Endothelial cell (in vitro differentiated cells): ENCODE data around the gene TBX6. TPM values are rescaled to one million over a fixed set of nuclear protein-coding genes. Genes with fewer than 3 reads are reported as not detected.

Source experiments
- DNase-seq: peaks from one replicate; pipeline ENCODE4 v3.0.0; 2021; ENCODE audit warnings: low spot score
- H3K27ac Mint-ChIP-seq: one replicate; pipeline ENCODE4 v1.8.0; 2021; ENCODE audit warnings: mixed read lengths, inconsistent platforms; ENCODE audit not compliant: unreplicated experiment
- H3K27me3 Mint-ChIP-seq: one replicate; pipeline ENCODE4 v1.8.0; 2021; ENCODE audit warnings: mild to moderate bottlenecking, moderate library complexity, mixed read lengths, inconsistent platforms; ENCODE audit not compliant: unreplicated experiment
- H3K36me3 Mint-ChIP-seq: one replicate; pipeline ENCODE4 v1.8.0; 2021; ENCODE audit warnings: mild to moderate bottlenecking, low read depth, mixed read lengths, inconsistent platforms; ENCODE audit not compliant: unreplicated experiment
- H3K4me1 Mint-ChIP-seq: one replicate; pipeline ENCODE4 v1.8.0; 2021; ENCODE audit warnings: mild to moderate bottlenecking, mixed read lengths, inconsistent platforms; ENCODE audit not compliant: unreplicated experiment
- H3K4me3 Mint-ChIP-seq: one replicate; pipeline ENCODE4 v1.8.0; 2021; ENCODE audit warnings: mild to moderate bottlenecking, mixed read lengths, inconsistent platforms; ENCODE audit not compliant: unreplicated experiment
- H3K9me3 Mint-ChIP-seq: one replicate; pipeline ENCODE4 v1.8.0; 2021; ENCODE audit warnings: mixed read lengths, inconsistent platforms; ENCODE audit not compliant: unreplicated experiment
- total RNA-seq: library from RNA; stranded (reverse); fragmentation: NEBNext Ultra II Directional; extraction: Animal tissue kit (Norgen Biotek cat#: 25700); gene quantifications from one replicate; pipeline ENCODE4 v1.2.1, GENCODE V29; 2021; ENCODE audit not compliant: unreplicated experiment
- TF ChIP-seq, protein P1 (sequence below): fragments of 200-600 bp; sonication (generic); IDR thresholded peaks from one replicate; pipeline ENCODE4 v1.5.0; 2021; ENCODE audit warnings: antibody characterized with exemption; ENCODE audit not compliant: unreplicated experiment

Gene TBX6
- total RNA-seq, 1 donor from 2014 or later = 2.6 TPM

DNA sequence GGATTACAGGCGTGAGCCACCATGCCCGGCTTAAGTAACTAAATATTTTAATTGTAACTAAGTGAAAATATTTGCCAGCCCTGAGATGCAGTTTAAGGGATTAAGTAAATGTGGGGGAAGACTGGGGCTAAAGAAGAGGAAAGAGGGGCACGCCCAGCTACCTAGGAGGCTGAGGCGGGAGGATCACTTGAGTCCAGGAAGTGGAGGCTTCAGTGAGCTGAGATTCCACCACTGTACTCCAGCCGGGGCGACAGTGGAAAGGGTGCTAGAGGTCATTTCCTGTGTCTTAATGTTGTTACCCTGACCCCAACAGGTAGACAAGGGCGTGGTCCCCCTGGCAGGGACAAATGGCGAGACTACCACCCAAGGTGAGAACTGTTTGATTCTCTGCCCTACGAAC, 23.4 kb downstream of the TBX6 start:
- Mint-ChIP-seq H3K9me3 (no peaks in the 10 kb centered on the region), H3K36me3 (peaks cover 31% of the 10 kb centered on the region), H3K27me3 (peaks cover 10% of the 10 kb centered on the region), H3K27ac (peak overlapping the region; percentile 64), H3K4me3 (peak overlapping the region; percentile 56), H3K4me1 (peaks cover 14% of the 10 kb centered on the region)
- TF ChIP-seq, protein P1, sequence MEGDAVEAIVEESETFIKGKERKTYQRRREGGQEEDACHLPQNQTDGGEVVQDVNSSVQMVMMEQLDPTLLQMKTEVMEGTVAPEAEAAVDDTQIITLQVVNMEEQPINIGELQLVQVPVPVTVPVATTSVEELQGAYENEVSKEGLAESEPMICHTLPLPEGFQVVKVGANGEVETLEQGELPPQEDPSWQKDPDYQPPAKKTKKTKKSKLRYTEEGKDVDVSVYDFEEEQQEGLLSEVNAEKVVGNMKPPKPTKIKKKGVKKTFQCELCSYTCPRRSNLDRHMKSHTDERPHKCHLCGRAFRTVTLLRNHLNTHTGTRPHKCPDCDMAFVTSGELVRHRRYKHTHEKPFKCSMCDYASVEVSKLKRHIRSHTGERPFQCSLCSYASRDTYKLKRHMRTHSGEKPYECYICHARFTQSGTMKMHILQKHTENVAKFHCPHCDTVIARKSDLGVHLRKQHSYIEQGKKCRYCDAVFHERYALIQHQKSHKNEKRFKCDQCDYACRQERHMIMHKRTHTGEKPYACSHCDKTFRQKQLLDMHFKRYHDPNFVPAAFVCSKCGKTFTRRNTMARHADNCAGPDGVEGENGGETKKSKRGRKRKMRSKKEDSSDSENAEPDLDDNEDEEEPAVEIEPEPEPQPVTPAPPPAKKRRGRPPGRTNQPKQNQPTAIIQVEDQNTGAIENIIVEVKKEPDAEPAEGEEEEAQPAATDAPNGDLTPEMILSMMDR = no peak
- no peak for DNase-seq

DNA sequence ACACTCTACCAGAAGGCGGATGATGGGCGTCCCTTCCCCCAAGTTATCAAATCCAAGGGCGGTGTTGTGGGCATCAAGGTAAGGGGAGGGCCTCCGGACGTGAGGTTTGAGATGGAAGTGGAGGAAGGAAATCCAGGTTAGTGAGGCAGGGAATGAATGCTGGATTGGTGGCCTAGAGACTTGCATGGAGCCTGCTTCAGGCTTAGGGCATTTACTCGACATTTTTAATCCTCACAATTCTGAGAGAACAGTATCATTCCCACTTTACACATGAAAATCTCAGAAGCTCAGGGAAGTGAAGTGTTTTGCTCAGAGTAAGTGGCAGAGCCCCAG, 24.2 kb downstream of the TBX6 start:
- Mint-ChIP-seq H3K4me1 (peaks cover 14% of the 10 kb centered on the region), H3K9me3 (no peaks in the 10 kb centered on the region), H3K4me3 (peak overlapping the region; percentile 92), H3K27me3 (peaks cover 10% of the 10 kb centered on the region), H3K36me3 (peaks cover 31% of the 10 kb centered on the region), H3K27ac (peak overlapping the region; percentile 30)
- TF ChIP-seq, protein P1 = no peak
- no peak for DNase-seq

DNA sequence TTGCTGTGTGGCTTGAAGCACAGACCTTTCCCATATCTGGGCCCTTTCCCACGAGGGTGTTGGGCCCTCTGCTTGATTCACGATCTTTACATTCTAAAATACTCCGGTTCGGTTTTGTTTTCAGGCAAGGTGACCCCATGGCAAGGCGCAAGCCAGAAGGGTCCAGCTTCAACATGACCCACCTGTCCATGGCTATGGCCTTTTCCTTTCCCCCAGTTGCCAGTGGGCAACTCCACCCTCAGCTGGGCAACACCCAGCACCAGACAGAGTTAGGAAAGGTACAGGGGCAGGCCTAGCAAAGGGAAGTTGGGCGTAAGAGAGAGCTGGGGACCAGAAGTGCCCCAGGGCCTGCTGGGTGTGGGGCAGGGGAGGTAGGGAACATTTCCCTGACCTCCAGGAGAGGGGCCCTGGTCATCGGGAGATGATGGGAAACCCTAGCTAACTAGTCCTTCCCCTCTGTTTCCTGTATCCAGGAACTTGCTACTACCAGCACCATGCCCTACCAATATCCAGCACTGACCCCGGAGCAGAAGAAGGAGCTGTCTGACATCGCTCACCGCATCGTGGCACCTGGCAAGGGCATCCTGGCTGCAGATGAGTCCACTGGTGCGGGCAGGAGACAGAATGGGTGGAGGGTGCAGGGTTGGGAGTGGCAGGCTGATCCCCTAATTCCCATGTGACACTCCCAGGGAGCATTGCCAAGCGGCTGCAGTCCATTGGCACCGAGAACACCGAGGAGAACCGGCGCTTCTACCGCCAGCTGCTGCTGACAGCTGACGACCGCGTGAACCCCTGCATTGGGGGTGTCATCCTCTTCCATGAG, 24.8 kb downstream of the TBX6 start:
- H3K4me1 Mint-ChIP-seq = peaks cover 14% of the 10 kb centered on the region
- peak overlapping the region; percentile 92 for H3K4me3 Mint-ChIP-seq
- peak overlapping the region; percentile 88 for H3K27ac Mint-ChIP-seq
- H3K36me3 Mint-ChIP-seq = peaks cover 28% of the 10 kb centered on the region
- H3K9me3 Mint-ChIP-seq = no peaks in the 10 kb centered on the region
- TF ChIP-seq, protein P1 = no peak
- H3K27me3 Mint-ChIP-seq = peaks cover 10% of the 10 kb centered on the region
- DNase-seq = no peak

DNA sequence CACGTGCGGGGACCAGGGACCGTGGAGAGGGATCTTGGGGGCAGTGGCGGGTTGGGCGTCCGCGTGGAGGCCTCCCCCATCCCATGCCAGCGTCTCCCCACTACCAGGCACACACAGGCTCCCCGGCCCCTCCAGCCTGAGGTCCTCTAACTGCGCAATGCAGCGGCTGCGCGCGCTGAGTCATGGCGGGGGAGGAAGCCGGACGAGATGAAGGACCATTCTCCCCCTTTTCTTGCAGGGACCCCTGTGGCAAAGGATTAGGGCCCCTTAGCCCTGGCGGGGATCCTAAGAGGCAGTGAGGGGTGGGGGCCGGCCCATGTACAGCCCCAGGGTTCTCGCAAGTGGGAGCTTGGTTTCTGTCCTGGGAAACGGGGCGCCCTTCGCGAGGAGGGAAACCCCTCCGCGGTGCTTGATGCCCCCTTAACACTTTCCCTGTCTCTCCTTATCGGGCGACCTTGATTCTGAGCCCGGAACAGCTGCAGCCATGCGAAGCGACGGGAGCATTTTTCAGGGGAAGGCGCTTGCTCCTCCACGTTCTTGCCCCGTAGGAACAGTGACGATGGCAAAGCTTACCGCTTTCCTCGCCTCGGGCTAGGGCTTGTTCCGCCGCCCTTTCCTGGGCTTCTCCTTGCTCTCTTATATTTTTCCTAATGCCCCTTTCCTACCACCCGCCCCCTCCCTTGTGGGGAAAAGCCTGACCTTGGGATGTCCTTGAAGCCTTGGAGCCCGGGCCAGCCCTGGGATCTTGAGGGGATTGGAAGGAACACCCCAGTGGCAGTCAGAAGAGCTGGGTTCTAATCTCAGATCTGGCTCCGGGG, 25.6 kb downstream of the TBX6 start:
- no peak for DNase-seq
- Mint-ChIP-seq H3K4me1 (peaks cover 14% of the 10 kb centered on the region), H3K27me3 (peaks cover 10% of the 10 kb centered on the region), H3K9me3 (no peaks in the 10 kb centered on the region), H3K36me3 (peaks cover 28% of the 10 kb centered on the region), H3K27ac (peak overlapping the region; percentile 88), H3K4me3 (peak overlapping the region; percentile 92)
- TF ChIP-seq, protein P1 = no peak
